ENCODE results near the gene ARPC1B. TPM values are rescaled to one million over a fixed set of nuclear protein-coding genes. Genes with fewer than 3 reads are reported as not detected.

The ARPC1B gene
- 597 and 600 TPM in 2 replicates for total RNA-seq

GRCh38 chr7:99374111-99375064 lies at the start of gene ARPC1B:
Gene ARPC1B (plus strand): TSS chr7:99374730. CDS start chr7:99385715, 10,985 bp downstream.

GRCh38 chr7:99325592-99326407 lies 48.7 kb upstream of the ARPC1B start, which contains the start of gene ARPC1A:
Gene ARPC1A (plus strand): TSS chr7:99325898. CDS start chr7:99333354, 7,456 bp downstream.

GRCh38 chr7:99408379-99409191 lies 34.1 kb downstream of the ARPC1B start, which contains the start of the genes BUD31 and PDAP1:
Gene BUD31 (plus strand): TSS chr7:99408969. CDS start chr7:99411093, 2,124 bp downstream.
Gene PDAP1 (minus strand): TSS chr7:99408597. CDS start chr7:99408548, 49 bp downstream.

GRCh38 chr7:99438573-99439480 lies 64.3 kb downstream of the ARPC1B start, which contains the start of the genes CPSF4 and PTCD1:
Gene CPSF4 (plus strand): TSS chr7:99438943. CDS start chr7:99439083, 140 bp downstream.
Gene PTCD1 (minus strand): TSS chr7:99438798. CDS start chr7:99435242, 3,556 bp downstream.

Other genes starting within 250 kb of the ARPC1B start
- gene SMURF1, start 230.6 kb upstream of the ARPC1B start, total RNA-seq = 18.2 and 18.8 TPM in 2 replicates
- not detected in 2 replicates for gene KPNA7, start 166.6 kb upstream of the ARPC1B start, total RNA-seq
- 0.30 and 0.97 TPM in 2 replicates for gene MYH16, start 101.9 kb upstream of the ARPC1B start, total RNA-seq
- gene ARPC1A, start 48.8 kb upstream of the ARPC1B start, total RNA-seq = 149 and 212 TPM in 2 replicates
- gene PDAP1, start 33.9 kb downstream of the ARPC1B start, total RNA-seq = 61.1 and 109 TPM in 2 replicates
- gene BUD31, start 34.2 kb downstream of the ARPC1B start, total RNA-seq = 107 and 116 TPM in 2 replicates
- 4.5 and 5.5 TPM in 2 replicates for gene PTCD1, start 64.1 kb downstream of the ARPC1B start, total RNA-seq
- 28.6 and 30.4 TPM in 2 replicates for gene CPSF4, start 64.2 kb downstream of the ARPC1B start, total RNA-seq
- 643 and 858 TPM in 2 replicates for gene ATP5MF, start 91.4 kb downstream of the ARPC1B start, total RNA-seq
- 5.6 and 6.2 TPM in 2 replicates for gene ZNF789, start 98.2 kb downstream of the ARPC1B start, total RNA-seq
- 26.3 and 33.0 TPM in 2 replicates for gene ZNF394, start 125.6 kb downstream of the ARPC1B start, total RNA-seq
- 10.7 and 12.0 TPM in 2 replicates for gene ZKSCAN5, start 129.9 kb downstream of the ARPC1B start, total RNA-seq
- gene FAM200A, start 177.4 kb downstream of the ARPC1B start, total RNA-seq = 5.6 and 6.2 TPM in 2 replicates
- 10.1 and 19.5 TPM in 2 replicates for gene ZNF655, start 183.9 kb downstream of the ARPC1B start, total RNA-seq
- gene TMEM225B, start 223.5 kb downstream of the ARPC1B start, total RNA-seq = under 0.01 TPM in 1 of 2 replicates, not detected in the other
- 9.4 and 10.4 TPM in 2 replicates for gene ZSCAN25, start 242.2 kb downstream of the ARPC1B start, total RNA-seq

Data from epithelial cell of umbilical artery (primary cell).